ENCODE measurements around the gene KCNQ1. TPM values are rescaled to one million over a fixed set of nuclear protein-coding genes. Genes with fewer than 3 reads are reported as not detected.

KCNQ1 gene
- total and polyA plus RNA-seq, 2 of the 13 experiments (the other 11 are each of a cell fraction or from before 2014, with no cell fraction given) = 0.02 to 0.08 TPM

- Histone ChIP-seq H3K9ac (ENCODE audit: insufficient read depth, low read depth, low read length) (no peak overlapping the region), H2AFZ (ENCODE audit: low read length) (no peak overlapping the region), H3K4me3 (replicated peaks in 1 of 3; ENCODE audit: insufficient read depth in 1 of 3, low read depth in 2 of 3, low read length in 3 of 3) (no peak overlapping the region), H3K27me3 (ENCODE audit: control insufficient read depth in 1 of 2, insufficient read depth in 2 of 2, low read length in 2 of 2) (peaks cover 6 to 44% of the 10 kb centered on the region in 2 experiments), H4K20me1 (ENCODE audit: insufficient read depth, low read length) (no peaks in the 10 kb centered on the region), H3K4me1 (ENCODE audit: insufficient read depth, low read length) (0 out of 2 replicates have a peak, but pooled peaks cover 8% of the 10 kb centered on the region), H3K27ac (ENCODE audit: extremely low read length, insufficient read depth, low read length) (no peak overlapping the region), H3K36me3 (replicated peaks in 1 of 2; ENCODE audit: control insufficient read depth in 1 of 2, insufficient read depth in 2 of 2, low read length in 2 of 2) (no peaks in the 10 kb centered on the region), H3K4me2 (ENCODE audit: low read depth, low read length) (no peak overlapping the region), H3K9me3 (ENCODE audit: low read length) (peaks cover 5% of the 10 kb centered on the region; the same call in 1 of the 2 replicates), H3K79me2 (ENCODE audit: insufficient read depth, low read length) (no peaks in the 10 kb centered on the region)
- 50% methylated on average over 8 of the region's 10 CpGs for WGBS (ENCODE audit: low lambda C conversion rate)
- intact Hi-C loops (cut with micrococcal nuclease; ENCODE audit: unreplicated experiment) = no loop called here
- no peak; the same call in 2 of the 3 replicates for ATAC-seq
- TF ChIP-seq TOE1 (CRISPR knock-in tag; IDR thresholded peaks at IDR 0.05) = no peak
- no peak for TF ChIP-seq E2F2 (CRISPR knock-in tag; IDR thresholded peaks at IDR 0.05; ENCODE audit: borderline replicate concordance)
- no peak for TF ChIP-seq ZNF562 (CRISPR knock-in tag; IDR thresholded peaks at IDR 0.05; ENCODE audit: borderline replicate concordance)
- no peak for TF ChIP-seq MYC (CRISPR knock-in tag; IDR thresholded peaks at IDR 0.05; ENCODE audit: borderline replicate concordance)
- no peak for TF ChIP-seq CCDC6 (CRISPR knock-in tag; IDR thresholded peaks at IDR 0.05)
- TF ChIP-seq RELA (CRISPR knock-in tag; IDR thresholded peaks at IDR 0.05) = no peak
- no peak for TF ChIP-seq DZIP1 (CRISPR knock-in tag; IDR thresholded peaks at IDR 0.05)
- TF ChIP-seq ZNF616 (CRISPR knock-in tag; IDR thresholded peaks at IDR 0.05; ENCODE audit: low read depth) = no peak
- TF ChIP-seq ZBTB46 (CRISPR knock-in tag; IDR thresholded peaks at IDR 0.05; ENCODE audit: borderline replicate concordance) = no peak
- TF ChIP-seq ZNF678 (CRISPR knock-in tag; IDR thresholded peaks at IDR 0.05) = no peak
- TF ChIP-seq MED13 (CRISPR knock-in tag; IDR thresholded peaks at IDR 0.05) = no peak
- no peak for TF ChIP-seq TEF (CRISPR knock-in tag; IDR thresholded peaks at IDR 0.05)
- no TSS peak for BruUV-seq (replicated peaks)
- ChIA-PET CTCF (ENCODE audit: low intra/inter-chr PET ratio, low total read pairs) (no interaction called here), POLR2A (no interaction called here)
- no peak for DNase-seq (ENCODE audit: low spot score)
- no peak for FAIRE-seq
- in situ Hi-C loops (cut with HindIII; ENCODE audit: extremely low pct_ligation_motif_present, low pct_unique_long_range_greater_than_20kb) = no loop called here
These were observed 317.2 kb downstream of the KCNQ1 start for GRCh38 chr11:2762031-2762380.

All from HepG2 (cell line).